ENCODE results near the gene CPAMD8. TPM values are rescaled to one million over a fixed set of nuclear protein-coding genes. Genes with fewer than 3 reads are reported as not detected.

The CPAMD8 gene
- total and polyA plus RNA-seq, 2 experiments from 2014 or later, result 7.9 to 17.6 TPM

GRCh38 chr19:16978156-16978555 is 48.5 kb downstream of the CPAMD8 start:
- no peak overlapping the region for H3K27ac ChIP-seq
- no peak overlapping the region for H3K4me3 ChIP-seq
- H3K4me2 ChIP-seq, result no peak overlapping the region
- no peak for DNase-seq (ENCODE audit: low spot score)
- WGBS (ENCODE audit: low lambda C conversion rate, missing lambda C conversion rate), result 91% methylated on average over 2 of the region's 2 CpGs
- H2AFZ ChIP-seq, result no peak overlapping the region
- H3K79me2 ChIP-seq, result no peaks in the 10 kb centered on the region
- no peaks in the 10 kb centered on the region for H3K36me3 ChIP-seq (replicated peaks; ENCODE audit: insufficient read depth, low read depth)
- no peaks in the 10 kb centered on the region for H4K20me1 ChIP-seq (ENCODE audit: insufficient read depth, poor library complexity, severe bottlenecking)
- no peaks in the 10 kb centered on the region for H3K4me1 ChIP-seq (ENCODE audit: insufficient read depth)
- no peak for TF ChIP-seq EZH2phosphoT487 (IDR thresholded peaks at IDR 0.05; ENCODE audit: low read depth, severe bottlenecking, unreplicated experiment)
- no peak for TF ChIP-seq EZH2 (IDR thresholded peaks at IDR 0.05; ENCODE audit: borderline replicate concordance)
- no peak for TF ChIP-seq CTCF (IDR thresholded peaks at IDR 0.05; ENCODE audit: poor library complexity)
- H3K9me2 ChIP-seq (replicated peaks; ENCODE audit: insufficient read depth), result no peaks in the 10 kb centered on the region
- no peaks in the 10 kb centered on the region for H3K27me3 ChIP-seq
- H3K9me3 ChIP-seq (ENCODE audit: low read depth), result no peaks in the 10 kb centered on the region

GRCh38 chr19:16977306-16977705 is 49.3 kb downstream of the CPAMD8 start:
- Histone ChIP-seq H3K4me2 (no peak overlapping the region), H4K20me1 (ENCODE audit: insufficient read depth, poor library complexity, severe bottlenecking) (no peaks in the 10 kb centered on the region), H3K4me3 (no peak overlapping the region), H2AFZ (no peak overlapping the region), H3K4me1 (ENCODE audit: insufficient read depth) (no peaks in the 10 kb centered on the region), H3K9me2 (replicated peaks; ENCODE audit: insufficient read depth) (no peaks in the 10 kb centered on the region), H3K9me3 (ENCODE audit: low read depth) (no peaks in the 10 kb centered on the region), H3K79me2 (no peaks in the 10 kb centered on the region), H3K27ac (no peak overlapping the region), H3K27me3 (no peaks in the 10 kb centered on the region), H3K36me3 (replicated peaks; ENCODE audit: insufficient read depth, low read depth) (no peaks in the 10 kb centered on the region)
- 88% methylated on average over 15 of the region's 15 CpGs for WGBS (ENCODE audit: low lambda C conversion rate, missing lambda C conversion rate)
- no peak for DNase-seq (ENCODE audit: low spot score)
- no peak for TF ChIP-seq EZH2phosphoT487 (IDR thresholded peaks at IDR 0.05; ENCODE audit: low read depth, severe bottlenecking, unreplicated experiment)
- no peak for TF ChIP-seq CTCF (IDR thresholded peaks at IDR 0.05; ENCODE audit: poor library complexity)
- TF ChIP-seq EZH2 (IDR thresholded peaks at IDR 0.05; ENCODE audit: borderline replicate concordance), result no peak

- WGBS (ENCODE audit: low lambda C conversion rate, missing lambda C conversion rate), result 93% methylated on average over 5 of the region's 5 CpGs
- H3K9me3 ChIP-seq (ENCODE audit: low read depth), result no peaks in the 10 kb centered on the region
- no peak overlapping the region for H2AFZ ChIP-seq
- H3K36me3 ChIP-seq (replicated peaks; ENCODE audit: insufficient read depth, low read depth), result no peaks in the 10 kb centered on the region
- no peak for DNase-seq (ENCODE audit: low spot score)
- no peaks in the 10 kb centered on the region for H4K20me1 ChIP-seq (ENCODE audit: insufficient read depth, poor library complexity, severe bottlenecking)
- H3K27ac ChIP-seq, result no peak overlapping the region
- H3K27me3 ChIP-seq, result no peaks in the 10 kb centered on the region
- no peaks in the 10 kb centered on the region for H3K9me2 ChIP-seq (replicated peaks; ENCODE audit: insufficient read depth)
- TF ChIP-seq EZH2 (IDR thresholded peaks at IDR 0.05; ENCODE audit: borderline replicate concordance) (no peak), EZH2phosphoT487 (IDR thresholded peaks at IDR 0.05; ENCODE audit: low read depth, severe bottlenecking, unreplicated experiment) (no peak), CTCF (IDR thresholded peaks at IDR 0.05; ENCODE audit: poor library complexity) (no peak)
- H3K4me3 ChIP-seq, result no peak overlapping the region
- no peaks in the 10 kb centered on the region for H3K79me2 ChIP-seq
- H3K4me1 ChIP-seq (ENCODE audit: insufficient read depth), result no peaks in the 10 kb centered on the region
- H3K4me2 ChIP-seq, result no peak overlapping the region
Observed at GRCh38 chr19:16976446-16976845, 50.2 kb downstream of the CPAMD8 start.

- WGBS (ENCODE audit: low lambda C conversion rate, missing lambda C conversion rate), result 96% methylated on average over 8 of the region's 8 CpGs
- no peaks in the 10 kb centered on the region for H3K4me1 ChIP-seq (ENCODE audit: insufficient read depth)
Observed at GRCh38 chr19:16970821-16971220, 55.8 kb downstream of the CPAMD8 start.

More at GRCh38 chr19:16970821-16971220, 55.8 kb downstream of the CPAMD8 start:
- TF ChIP-seq CTCF (IDR thresholded peaks at IDR 0.05; ENCODE audit: poor library complexity) (no peak), EZH2phosphoT487 (IDR thresholded peaks at IDR 0.05; ENCODE audit: low read depth, severe bottlenecking, unreplicated experiment) (no peak), EZH2 (IDR thresholded peaks at IDR 0.05; ENCODE audit: borderline replicate concordance) (no peak)
- no peaks in the 10 kb centered on the region for H3K9me3 ChIP-seq (ENCODE audit: low read depth)
- no peak overlapping the region for H3K4me2 ChIP-seq
- no peak for DNase-seq (ENCODE audit: low spot score)
- no peaks in the 10 kb centered on the region for H3K36me3 ChIP-seq (replicated peaks; ENCODE audit: insufficient read depth, low read depth)
- no peaks in the 10 kb centered on the region for H4K20me1 ChIP-seq (ENCODE audit: insufficient read depth, poor library complexity, severe bottlenecking)
- no peak overlapping the region for H2AFZ ChIP-seq
- H3K27me3 ChIP-seq, result no peaks in the 10 kb centered on the region
- H3K79me2 ChIP-seq, result no peaks in the 10 kb centered on the region
- H3K27ac ChIP-seq, result no peak overlapping the region
- H3K9me2 ChIP-seq (replicated peaks; ENCODE audit: insufficient read depth), result no peaks in the 10 kb centered on the region
- no peak overlapping the region for H3K4me3 ChIP-seq
